Stimulated activated CD8-positive, alpha-beta memory T cell treated with anti-CD3 and anti-CD28 coated beads, Interleukin-15, amount 100 ng/mL, for 48 hours (primary cell): ENCODE data around the gene TNS3.

Experiments used
- DNase-seq, 2 donors: peaks; one replicate each; pipeline ENCODE4 v3.0.0-alpha.2; 2020; ENCODE audit warnings: low read depth in 2 of 2

Gene TNS3

GRCh38 chr7:47506382-47507339 is 75.2 kb downstream of the TNS3 start:
- no peak for DNase-seq

- DNase-seq, result no peak
These were observed 76.5 kb downstream of the TNS3 start for GRCh38 chr7:47505312-47506007.

GRCh38 chr7:47504551-47505311 is 77.2 kb downstream of the TNS3 start:
- no peak for DNase-seq

GRCh38 chr7:47503281-47503680 is 78.6 kb downstream of the TNS3 start:
- DNase-seq, result no peak

- DNase-seq, result no peak
These were observed 79.6 kb downstream of the TNS3 start for GRCh38 chr7:47502240-47502877.

GRCh38 chr7:47501406-47501805 is 80.5 kb downstream of the TNS3 start:
- no peak for DNase-seq

GRCh38 chr7:47500103-47500563 is 81.8 kb downstream of the TNS3 start:
- DNase-seq, result no peak

- no peak for DNase-seq
These were observed 83.5 kb downstream of the TNS3 start for GRCh38 chr7:47498229-47499056.

GRCh38 chr7:47497367-47498096 is 84.4 kb downstream of the TNS3 start:
- DNase-seq, result no peak

GRCh38 chr7:47496666-47497065 is 85.2 kb downstream of the TNS3 start:
- no peak for DNase-seq

GRCh38 chr7:47496056-47496665 is 85.8 kb downstream of the TNS3 start:
- no peak for DNase-seq

- DNase-seq, result no peak
These were observed 87.7 kb downstream of the TNS3 start for GRCh38 chr7:47493976-47494911.

- no peak for DNase-seq
These were observed 89.1 kb downstream of the TNS3 start for GRCh38 chr7:47492716-47493325.

- no peak for DNase-seq
These were observed 91.2 kb downstream of the TNS3 start for GRCh38 chr7:47490501-47491265.

GRCh38 chr7:47489624-47490023 is 92.3 kb downstream of the TNS3 start:
- DNase-seq, result no peak

GRCh38 chr7:47488969-47489342 is 93.0 kb downstream of the TNS3 start:
- no peak for DNase-seq
